ENCODE measurements around the gene NRN1.
A peak's percentile ranks its signal among the peaks of the same experiment; 100 is the strongest.

- no peak for TF ChIP-seq EZH2 (IDR thresholded peaks at IDR 0.05; ENCODE audit: borderline replicate concordance)
- peak; percentile 24 for TF ChIP-seq CTCF (IDR thresholded peaks at IDR 0.05; ENCODE audit: poor library complexity)
Measured at GRCh38 chr6:5950361-5950785, 56.4 kb downstream of the NRN1 start.

All from hepatocyte (in vitro differentiated cells).